SU-DHL-6 (cell line): ENCODE results near the gene CEP72.

Experiments used
- H2AFZ ChIP-seq: fragments of 200-600 bp; sonication (generic); 2 replicates; pipeline ENCODE4 v1.6.1; 2014; ENCODE audit warnings: low read depth, mild to moderate bottlenecking, moderate library complexity, mixed read lengths, antibody characterized with exemption, low read length; ENCODE audit not compliant: severe bottlenecking
- H3F3A ChIP-seq: fragments of 200-600 bp; shearing (Covaris generic); 2 replicates; pipeline ENCODE4 v1.6.0; 2016; ENCODE audit warnings: antibody characterized with exemption, mild to moderate bottlenecking; ENCODE audit not compliant: insufficient read depth
- H3K27ac ChIP-seq: fragments of 200-600 bp; sonication (generic); 2 replicates; pipeline ENCODE4 v1.5.1; 2016; ENCODE audit warnings: low read depth, mild to moderate bottlenecking, low read length, moderate library complexity, mixed read lengths
- H3K27me3 ChIP-seq: fragments of 200-600 bp; sonication (generic), shearing (Covaris generic); 2 replicates; pipeline ENCODE4 v1.6.0; 2014; ENCODE audit warnings: mild to moderate bottlenecking, low read length
- H3K36me3 ChIP-seq: fragments of 200-600 bp; sonication (generic); 2 replicates; pipeline ENCODE4 v1.6.1; 2014; ENCODE audit warnings: mild to moderate bottlenecking, low read length, mixed read lengths
- H3K4me2 ChIP-seq: fragments of 300-600, 200-600 bp; shearing (Covaris generic), sonication (generic); 2 replicates; pipeline ENCODE4 v1.6.0; 2014; ENCODE audit warnings: low read length, low read depth, mild to moderate bottlenecking; ENCODE audit not compliant: poor library complexity, severe bottlenecking
- H3K4me3 ChIP-seq: fragments of 200-600 bp; sonication (generic); 2 replicates; pipeline ENCODE4 v1.5.1; 2014; ENCODE audit warnings: antibody characterized with exemption, low read length, mild to moderate bottlenecking, mixed read lengths; ENCODE audit not compliant: insufficient read depth, poor library complexity, severe bottlenecking
- H3K79me2 ChIP-seq: fragments of 200-600 bp; sonication (generic); 2 replicates; pipeline ENCODE4 v1.6.1; 2014; ENCODE audit warnings: mild to moderate bottlenecking, low read length, moderate library complexity; ENCODE audit not compliant: insufficient read depth
- H3K9ac ChIP-seq: fragments of 200-600 bp; sonication (generic); 2 replicates; pipeline ENCODE4 v1.7.0; 2014; ENCODE audit warnings: mild to moderate bottlenecking, low read length
- H3K9me2 ChIP-seq: fragments of 200-600 bp; sonication (generic); replicated peaks from 2 replicates; pipeline ENCODE4 v1.6.1; 2014; ENCODE audit warnings: low read length; ENCODE audit not compliant: insufficient read depth
- H3K9me3 ChIP-seq: fragments of 200-600 bp; sonication (generic); 2 replicates; pipeline ENCODE4 v1.6.1; 2014; ENCODE audit warnings: low read length, mixed read lengths; ENCODE audit not compliant: insufficient read depth
- H4K20me1 ChIP-seq: fragments of 200-600 bp; sonication (generic); 2 replicates; pipeline ENCODE4 v1.6.1; 2014; ENCODE audit warnings: low read depth, mild to moderate bottlenecking, antibody characterized with exemption, low read length, moderate library complexity, mixed read lengths
- CTCF ChIP-seq: fragments of 200-600 bp; sonication (generic); IDR thresholded peaks from one replicate; pipeline ENCODE4 v1.5.1; 2017; ENCODE audit warnings: antibody characterized with exemption, mild to moderate bottlenecking, low read length, moderate library complexity; ENCODE audit not compliant: insufficient read depth, poor library complexity, severe bottlenecking
- EZH2phosphoT487 ChIP-seq: fragments of 200-600 bp; sonication (generic), shearing (Covaris generic); conservative IDR thresholded peaks from 2 replicates; pipeline ENCODE4 v1.6.1; 2018; ENCODE audit warnings: mild to moderate bottlenecking, antibody characterized with exemption, low read length, moderate library complexity, mixed read lengths

CEP72 gene

GRCh38 chr5:644509-644908 is 32.4 kb downstream of the CEP72 start:
- Histone ChIP-seq H3K9ac (no peak overlapping the region), H3K27ac (no peak overlapping the region), H4K20me1 (no peaks in the 10 kb centered on the region), H3K9me3 (0 out of 2 replicates have a peak, but pooled peaks cover 9% of the 10 kb centered on the region), H3K4me2 (no peak overlapping the region), H3K36me3 (peaks cover 20% of the 10 kb centered on the region), H3K4me3 (no peak overlapping the region), H3F3A (no peaks in the 10 kb centered on the region), H3K27me3 (no peaks in the 10 kb centered on the region), H2AFZ (no peak overlapping the region), H3K79me2 (no peaks in the 10 kb centered on the region), H3K9me2 (no peaks in the 10 kb centered on the region)
- TF ChIP-seq EZH2phosphoT487 (no peak), CTCF (no peak)

DNA sequence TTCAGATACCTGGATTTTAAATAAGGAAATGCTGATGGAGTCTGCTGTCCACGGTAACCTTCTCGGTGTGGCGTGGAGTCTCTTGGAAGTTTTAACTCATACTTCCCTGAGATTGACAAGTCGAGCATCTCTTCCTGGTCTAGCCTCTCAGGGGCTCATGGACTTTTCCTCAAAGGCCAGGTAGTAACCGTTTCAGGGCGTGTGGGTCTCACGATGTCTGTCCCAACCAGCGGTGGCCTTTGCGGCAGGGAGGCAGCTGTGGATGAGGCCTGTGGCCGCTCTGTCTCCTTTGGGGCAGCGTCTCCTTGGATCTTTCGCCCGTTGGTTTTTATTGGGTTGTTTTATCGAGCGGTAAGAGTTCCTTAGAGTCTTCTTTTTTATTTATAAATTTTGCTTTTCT is 32.8 kb downstream of the CEP72 start:
- Histone ChIP-seq H3K27me3 (no peaks in the 10 kb centered on the region), H3K27ac (no peak overlapping the region), H3K9me2 (no peaks in the 10 kb centered on the region), H3K9ac (no peak overlapping the region), H2AFZ (no peak overlapping the region), H3K4me2 (no peak overlapping the region), H3K4me3 (no peak overlapping the region), H3K9me3 (0 out of 2 replicates have a peak, but pooled peaks cover 9% of the 10 kb centered on the region), H4K20me1 (no peaks in the 10 kb centered on the region), H3K36me3 (peaks cover 20% of the 10 kb centered on the region), H3K79me2 (no peaks in the 10 kb centered on the region), H3F3A (no peaks in the 10 kb centered on the region)
- TF ChIP-seq EZH2phosphoT487 (no peak), CTCF (no peak)

GRCh38 chr5:645421-645820 is 33.3 kb downstream of the CEP72 start:
- H3K4me3 ChIP-seq: no peak overlapping the region
- no peak overlapping the region for H2AFZ ChIP-seq
- no peaks in the 10 kb centered on the region for H3K79me2 ChIP-seq
- no peak overlapping the region for H3K9ac ChIP-seq
- peaks cover 20% of the 10 kb centered on the region for H3K36me3 ChIP-seq
- no peaks in the 10 kb centered on the region for H3K27me3 ChIP-seq
- no peak overlapping the region for H3K4me2 ChIP-seq
- no peak overlapping the region for H3K27ac ChIP-seq
- TF ChIP-seq CTCF (no peak), EZH2phosphoT487 (no peak)
- 0 out of 2 replicates have a peak, but pooled peaks cover 9% of the 10 kb centered on the region for H3K9me3 ChIP-seq
- no peaks in the 10 kb centered on the region for H3K9me2 ChIP-seq
- H4K20me1 ChIP-seq: no peaks in the 10 kb centered on the region
- no peaks in the 10 kb centered on the region for H3F3A ChIP-seq
